Thyroid gland (tissue), 4 donors: ENCODE measurements around the gene NECAB2.

Experiments used
- POLR2A ChIP-seq, 2 donors: fragments of 450-650 bp; IDR thresholded peaks; one replicate each; pipeline ENCODE4 v1.6.1; 2017; ENCODE audit warnings: antibody characterized with exemption in 2 of 2, mild to moderate bottlenecking in 2 of 2, moderate library complexity in 1 of 2
- TF ChIP-seq, protein P1 (sequence below), 6 experiments: fragments of 200-600 bp in 3 of 6; fragments of 450-650 bp in 3 of 6; sonication (generic) in 3 of 6; IDR thresholded peaks; one replicate each; pipeline ENCODE4 v1.5.1; 2016 to 2019; ENCODE audit warnings: antibody characterized with exemption in 6 of 6, mild to moderate bottlenecking in 2 of 6, inconsistent platforms in 1 of 6, moderate library complexity in 1 of 6

DNA sequence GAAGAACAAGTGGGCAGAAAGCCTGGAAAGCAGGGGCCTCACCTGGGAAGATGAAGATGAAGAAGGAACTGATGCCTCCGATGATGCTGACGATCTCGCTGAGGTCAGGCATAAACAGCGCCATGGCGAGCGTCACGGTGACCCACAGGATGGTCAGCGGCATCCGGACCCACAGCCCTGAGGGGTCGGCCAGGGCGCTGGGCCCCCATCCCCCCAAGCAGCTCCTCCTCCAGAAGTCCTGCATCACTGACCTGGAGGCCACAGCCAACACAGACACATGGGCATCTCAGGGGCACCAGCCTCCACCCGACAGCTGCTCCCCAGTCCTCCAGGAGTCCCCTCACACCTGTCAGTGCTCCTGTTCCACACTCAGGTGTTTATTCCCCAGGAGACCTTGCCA lies 48.4 kb downstream of the NECAB2 start:
- TF ChIP-seq, protein P1, sequence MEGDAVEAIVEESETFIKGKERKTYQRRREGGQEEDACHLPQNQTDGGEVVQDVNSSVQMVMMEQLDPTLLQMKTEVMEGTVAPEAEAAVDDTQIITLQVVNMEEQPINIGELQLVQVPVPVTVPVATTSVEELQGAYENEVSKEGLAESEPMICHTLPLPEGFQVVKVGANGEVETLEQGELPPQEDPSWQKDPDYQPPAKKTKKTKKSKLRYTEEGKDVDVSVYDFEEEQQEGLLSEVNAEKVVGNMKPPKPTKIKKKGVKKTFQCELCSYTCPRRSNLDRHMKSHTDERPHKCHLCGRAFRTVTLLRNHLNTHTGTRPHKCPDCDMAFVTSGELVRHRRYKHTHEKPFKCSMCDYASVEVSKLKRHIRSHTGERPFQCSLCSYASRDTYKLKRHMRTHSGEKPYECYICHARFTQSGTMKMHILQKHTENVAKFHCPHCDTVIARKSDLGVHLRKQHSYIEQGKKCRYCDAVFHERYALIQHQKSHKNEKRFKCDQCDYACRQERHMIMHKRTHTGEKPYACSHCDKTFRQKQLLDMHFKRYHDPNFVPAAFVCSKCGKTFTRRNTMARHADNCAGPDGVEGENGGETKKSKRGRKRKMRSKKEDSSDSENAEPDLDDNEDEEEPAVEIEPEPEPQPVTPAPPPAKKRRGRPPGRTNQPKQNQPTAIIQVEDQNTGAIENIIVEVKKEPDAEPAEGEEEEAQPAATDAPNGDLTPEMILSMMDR (IDR thresholded peaks at IDR 0.05) = no peak
- no peak for TF ChIP-seq POLR2A (IDR thresholded peaks at IDR 0.05)
